Daoy (cell line): ENCODE measurements around the gene CYP4F8. TPM values are rescaled to one million over a fixed set of nuclear protein-coding genes. Genes with fewer than 3 reads are reported as not detected.
"Not testable (repeated sequence)": the region's sequence is repeated elsewhere in the genome, so short reads cannot be mapped to it uniquely, and the experiment has no call there.

ENCODE experiments used
- DNase-seq: peaks from one replicate; pipeline ENCODE4 v3.0.0-alpha.2; 2015; ENCODE audit warnings: low read depth
- total RNA-seq: library from RNA; depleted of rRNA; stranded (reverse); fragments of >200 nt; shearing (Covaris generic); gene quantifications from 2 replicates; pipeline ENCODE4 v1.2.3, GENCODE V29; 2014; rRNA removed

Gene CYP4F8
- total RNA-seq, result not detected in 2 replicates

DNA sequence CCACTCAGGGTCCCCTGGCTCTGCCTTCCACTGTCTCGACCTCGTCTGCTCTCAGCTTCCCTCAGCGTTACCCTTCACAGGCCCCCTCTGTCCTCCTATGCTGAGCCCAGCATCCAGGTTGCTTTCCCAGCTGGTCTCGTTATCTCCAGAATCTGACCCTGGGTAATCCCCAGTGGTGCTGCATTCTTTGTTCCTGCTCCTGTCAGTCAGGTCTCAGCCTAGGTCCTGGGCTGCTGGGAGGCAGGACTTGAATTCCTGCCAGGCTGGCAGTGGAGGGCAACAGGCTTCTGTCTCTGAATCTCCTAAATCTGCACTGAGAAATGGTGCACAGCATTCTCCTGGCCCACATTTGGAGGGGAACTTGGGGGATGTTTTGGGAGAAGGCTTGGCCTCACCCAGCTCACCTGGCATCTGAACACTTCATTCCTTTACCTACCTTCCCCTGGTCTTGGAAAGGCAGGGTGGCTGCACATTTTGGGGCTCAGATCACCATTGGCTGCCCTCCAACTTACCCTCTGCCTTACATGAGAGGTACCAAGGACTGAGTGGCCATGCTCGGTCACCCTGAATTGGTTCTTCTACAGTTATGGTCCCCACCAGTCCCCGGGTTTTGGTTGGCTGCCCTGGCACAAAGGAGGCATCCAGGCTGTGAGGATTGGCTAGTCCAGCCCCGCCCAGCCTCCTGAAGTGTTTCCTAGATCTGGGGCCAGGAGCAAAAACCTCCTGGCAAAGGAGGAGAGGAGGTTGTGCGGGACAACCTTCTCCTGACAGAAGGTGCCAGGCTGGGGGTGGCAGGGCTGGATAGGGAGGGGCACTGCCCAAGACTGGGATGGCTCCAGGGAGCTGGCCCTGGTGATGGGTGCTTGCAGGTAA is at the start of gene CYP4F8:
Gene CYP4F8 (plus strand): TSS at position 712 of the 873 bp plus-strand sequence. CDS start 399 bp downstream, outside the sequence.
- DNase-seq, result no peak

GRCh38 chr19:15570420-15570819 is 44.6 kb upstream of the CYP4F8 start:
- DNase-seq, result no peak

- no peak for DNase-seq
These were observed 39.6 kb upstream of the CYP4F8 start for GRCh38 chr19:15575406-15575805.

DNA sequence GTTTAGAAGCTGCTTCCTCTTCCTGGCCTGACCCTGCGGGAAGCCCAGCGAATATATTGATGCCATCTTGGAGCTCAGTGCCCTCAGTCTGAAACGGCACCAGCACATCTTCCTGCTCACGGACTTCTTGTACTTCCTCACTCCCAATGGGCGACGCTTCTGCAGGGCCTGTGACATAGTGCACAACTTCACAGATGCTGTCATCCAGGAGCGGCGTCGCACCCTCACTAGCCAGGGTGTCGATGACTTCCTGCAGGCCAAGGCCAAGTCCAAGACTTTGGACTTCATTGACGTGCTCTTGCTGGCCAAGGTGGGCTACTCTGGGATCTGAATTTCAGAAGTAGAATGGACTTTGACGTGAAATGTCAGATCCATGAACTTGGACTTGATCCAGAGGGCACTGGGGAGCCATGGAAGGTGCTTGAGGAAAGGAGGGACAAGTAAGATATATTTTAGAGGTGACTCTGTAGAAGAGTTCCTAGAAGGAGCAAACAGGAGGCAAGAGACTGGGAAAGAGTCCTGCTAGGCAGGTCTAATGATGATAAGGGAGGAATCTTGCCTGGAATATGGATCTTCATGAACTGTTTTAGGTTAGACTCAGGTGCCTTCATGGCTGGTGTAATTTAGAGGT is 38.4 kb upstream of the CYP4F8 start:
- no peak for DNase-seq

DNA sequence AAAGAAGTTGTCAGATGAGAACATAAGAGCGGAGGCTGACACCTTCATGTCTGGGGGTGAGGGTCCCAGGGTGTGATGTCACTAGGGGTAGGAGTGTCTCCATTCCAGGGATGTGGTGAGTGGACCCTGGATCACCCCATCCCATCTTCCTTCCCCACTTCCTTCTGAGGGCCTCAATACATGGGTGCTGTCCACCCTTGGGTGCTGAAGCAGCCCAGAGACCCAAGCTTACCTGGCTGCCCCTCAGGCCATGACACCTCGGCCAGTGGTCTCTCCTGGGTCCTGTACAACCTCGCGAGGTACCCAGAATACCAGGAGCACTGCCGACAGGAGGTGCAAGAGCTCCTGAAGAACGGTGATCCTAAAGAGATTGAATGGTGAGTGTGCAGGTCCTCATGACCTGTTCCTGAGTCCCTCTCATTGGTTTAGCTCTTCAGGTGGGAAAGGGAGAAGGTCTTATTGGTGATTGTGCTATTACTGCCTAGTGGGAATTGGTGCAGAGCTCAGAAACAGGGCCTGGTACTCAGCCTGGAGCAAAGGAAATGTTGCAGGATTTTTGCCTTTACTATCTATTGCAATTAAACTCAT is 37.7 kb upstream of the CYP4F8 start:
- DNase-seq, result no peak

- no peak for DNase-seq
These were observed 31.7 kb upstream of the CYP4F8 start for GRCh38 chr19:15583346-15583745.

DNA sequence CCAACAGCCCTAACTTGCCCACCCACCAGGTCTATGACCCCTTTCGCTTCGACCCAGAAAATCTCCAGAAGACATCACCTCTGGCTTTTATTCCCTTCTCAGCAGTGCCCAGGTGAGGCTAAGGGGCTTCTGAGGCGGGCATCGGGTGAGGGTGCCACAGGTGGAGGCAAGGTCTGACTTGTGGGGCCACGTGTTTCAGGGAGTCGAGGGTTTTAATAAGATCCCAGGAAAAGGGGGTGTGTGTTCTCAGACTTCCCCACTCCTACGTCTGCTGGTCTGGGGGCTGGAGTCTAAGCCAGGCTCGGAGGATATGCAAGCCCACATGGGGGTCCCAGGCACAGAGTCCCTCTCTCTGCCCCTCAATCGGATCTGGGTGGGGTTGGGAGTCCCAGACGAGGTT is 30.9 kb upstream of the CYP4F8 start:
- no peak for DNase-seq

GRCh38 chr19:15584541-15585115 is 30.4 kb upstream of the CYP4F8 start:
- DNase-seq, result peak; percentile 86

DNA sequence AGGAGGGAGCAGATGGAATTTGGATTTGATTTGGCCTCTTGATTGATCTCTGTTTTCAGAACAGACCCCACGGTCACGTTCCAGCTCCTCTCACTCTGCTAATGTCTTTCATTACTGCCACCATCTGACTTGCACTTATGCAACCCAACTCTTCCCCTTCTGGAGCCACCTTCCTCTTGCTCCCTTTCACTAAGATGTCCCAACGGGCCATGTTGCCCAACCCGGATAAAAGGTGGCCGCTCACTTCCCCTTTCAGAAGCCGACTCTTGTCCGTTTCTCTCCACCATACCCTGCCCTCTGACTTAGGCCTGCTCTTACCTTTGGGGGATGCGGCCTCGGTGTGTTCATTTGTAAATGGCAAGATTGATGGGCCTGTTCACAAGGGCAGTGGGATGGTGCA is 27.4 kb upstream of the CYP4F8 start:
- DNase-seq, result no peak

GRCh38 chr19:15588265-15588664 is 26.8 kb upstream of the CYP4F8 start:
- no peak for DNase-seq

DNA sequence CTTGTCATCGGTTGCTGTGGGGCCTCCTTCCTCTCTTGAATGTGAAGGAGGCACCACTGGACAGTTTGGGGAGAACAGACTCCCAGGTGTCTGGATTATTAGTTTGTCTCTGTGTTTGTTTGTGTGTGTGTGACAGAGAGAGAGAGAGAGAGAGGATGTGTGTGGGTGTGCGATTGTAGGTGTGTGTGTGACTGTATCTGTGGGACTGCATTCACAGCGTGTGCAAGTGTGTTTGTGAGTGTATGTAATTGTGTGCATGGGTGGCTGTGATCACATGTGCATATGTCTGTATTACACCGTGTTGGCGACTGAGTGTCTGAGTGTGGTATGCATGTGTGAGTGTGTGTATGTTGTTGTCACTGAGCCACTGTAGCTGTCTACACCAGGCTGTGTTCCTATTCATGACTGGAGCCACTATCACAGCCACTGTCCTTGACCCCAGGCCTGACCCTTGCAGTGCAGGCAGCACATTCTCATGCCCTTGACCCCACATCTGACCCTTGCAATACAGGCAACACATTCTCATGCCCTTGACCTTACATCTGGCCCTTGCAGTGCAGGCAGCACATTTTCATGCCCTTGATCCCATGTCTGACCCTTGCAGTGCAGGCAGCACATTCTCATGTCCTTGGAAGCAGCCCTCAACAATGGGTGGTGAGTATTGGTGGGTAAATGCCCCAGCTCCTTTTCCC is 25.1 kb upstream of the CYP4F8 start:
- DNase-seq, result no peak

- DNase-seq, result no peak
These were observed 23.2 kb upstream of the CYP4F8 start for GRCh38 chr19:15591796-15592195.

- DNase-seq, result not testable (repeated sequence)
These were observed 22.5 kb upstream of the CYP4F8 start for GRCh38 chr19:15592506-15592905.

DNA sequence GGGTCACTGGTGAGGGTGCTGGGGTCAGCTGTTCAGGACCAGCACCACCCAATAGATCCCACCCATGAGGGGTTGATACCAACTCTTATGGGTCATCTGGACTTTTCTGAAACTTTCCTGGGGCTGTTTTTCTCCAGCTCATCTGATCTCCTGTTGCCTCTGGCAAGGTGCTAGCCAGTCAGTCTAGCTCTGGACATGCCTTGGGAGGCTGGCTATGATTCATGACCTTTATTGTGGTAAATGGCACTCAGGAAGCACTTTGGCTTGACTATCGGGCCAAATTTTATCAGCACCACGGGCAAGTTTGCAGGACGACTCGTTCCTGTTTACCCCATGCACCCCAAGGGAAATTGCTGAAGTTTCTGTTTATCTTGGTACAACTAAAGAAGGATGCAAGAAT is 21.3 kb upstream of the CYP4F8 start:
- DNase-seq, result not testable (repeated sequence)

DNA sequence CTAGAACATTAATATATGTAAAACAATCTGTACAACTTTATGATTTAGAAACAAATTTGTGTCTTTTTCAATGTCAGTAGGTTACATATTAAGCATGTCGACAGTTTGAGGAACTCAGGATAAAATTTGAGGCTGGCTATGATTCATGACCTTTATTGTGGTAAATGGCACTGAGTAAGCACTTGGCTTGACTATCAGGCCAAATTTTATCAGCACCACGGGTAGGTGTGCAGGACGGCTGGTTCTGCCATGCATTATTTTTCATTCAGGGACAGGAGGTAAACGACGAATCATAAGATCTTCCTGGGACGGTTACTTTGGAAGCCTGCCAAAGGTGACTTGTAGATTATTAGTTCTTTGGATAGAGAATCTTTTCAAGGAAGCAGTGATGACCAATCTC is 19.9 kb upstream of the CYP4F8 start:
- DNase-seq, result peak; percentile 45

DNA sequence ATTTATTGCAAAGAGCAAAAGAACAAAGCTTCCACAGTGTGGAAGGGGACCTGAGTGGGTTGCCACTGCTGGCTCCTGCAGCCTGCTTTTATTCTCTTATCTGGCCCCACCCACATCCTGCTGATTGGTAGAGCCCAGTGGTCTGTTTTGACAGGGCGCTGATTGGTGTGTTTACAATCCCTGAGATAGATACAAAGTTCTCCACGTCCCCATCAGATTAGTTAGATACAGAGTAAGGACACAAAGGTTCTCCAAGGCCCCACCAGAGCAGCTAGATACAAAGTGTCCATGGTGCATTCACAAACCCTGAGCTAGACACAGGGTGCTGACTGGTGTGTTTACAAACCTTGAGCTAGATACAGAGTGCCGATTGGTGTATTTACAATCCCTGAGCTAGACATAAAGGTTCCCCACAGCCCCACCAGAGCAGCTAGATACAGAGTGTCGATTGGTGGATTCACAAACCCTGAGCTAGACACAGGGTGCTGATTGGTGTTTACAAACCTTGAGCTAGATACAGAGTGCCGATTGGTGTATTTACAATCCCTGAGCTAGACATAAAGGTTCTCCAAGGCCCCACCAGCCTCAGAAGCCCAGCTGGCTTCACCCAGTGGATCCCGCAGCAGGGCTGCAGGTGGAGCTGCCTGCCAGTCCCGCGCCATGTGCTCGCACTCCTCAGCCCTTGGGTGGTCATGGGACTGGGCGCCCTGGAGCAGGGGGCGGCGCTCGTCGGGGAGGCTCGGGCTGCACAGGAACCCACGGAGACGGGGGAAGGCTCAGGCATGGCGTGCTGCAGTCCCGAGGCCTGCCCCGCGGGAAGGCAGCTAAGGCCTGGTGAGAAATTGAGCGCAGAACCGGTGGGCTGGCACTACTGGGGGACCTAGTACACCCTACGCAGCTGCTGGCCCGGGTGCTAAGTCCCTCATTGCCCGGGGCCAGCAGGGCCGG is 6.8 kb upstream of the CYP4F8 start:
- DNase-seq, result not testable (repeated sequence)

GRCh38 chr19:15609261-15609660 is 5.8 kb upstream of the CYP4F8 start:
- DNase-seq, result no peak

- DNase-seq, result no peak
These were observed 2.7 kb upstream of the CYP4F8 start for GRCh38 chr19:15612342-15612741.

GRCh38 chr19:15613338-15613737 is 1.7 kb upstream of the CYP4F8 start:
- no peak for DNase-seq

GRCh38 chr19:15615526-15615925 is 508 bp downstream of the CYP4F8 start:
- no peak for DNase-seq

DNA sequence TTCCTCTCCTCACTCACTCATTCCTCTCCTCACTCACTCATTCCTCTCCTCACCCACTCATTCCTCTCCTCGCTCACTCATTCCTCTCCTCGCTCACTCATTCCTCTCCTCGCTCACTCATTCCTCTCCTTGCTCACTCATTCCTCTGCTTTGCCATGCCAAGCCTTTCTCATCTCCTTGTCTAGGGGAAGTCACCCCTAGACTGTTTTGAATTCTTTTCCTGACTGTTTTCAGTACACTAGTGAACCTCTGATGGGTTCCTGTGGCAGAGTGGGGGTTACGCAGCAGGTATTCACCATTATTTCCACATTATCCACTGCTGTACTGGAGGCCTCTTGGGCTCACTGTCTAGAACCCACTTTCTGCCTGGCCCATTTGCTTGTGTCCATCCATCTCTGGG is 1.2 kb downstream of the CYP4F8 start:
- DNase-seq, result no peak
